SU-DHL-6 (cell line): Measurements from ENCODE around the gene CAPZA1.

Experiments used
- CTCF ChIP-seq: fragments of 200-600 bp; sonication (generic); IDR thresholded peaks from one replicate; pipeline ENCODE4 v1.5.1; 2017; ENCODE audit warnings: antibody characterized with exemption, mild to moderate bottlenecking, low read length, moderate library complexity; ENCODE audit not compliant: insufficient read depth, poor library complexity, severe bottlenecking
- EZH2phosphoT487 ChIP-seq: fragments of 200-600 bp; sonication (generic), shearing (Covaris generic); conservative IDR thresholded peaks from 2 replicates; pipeline ENCODE4 v1.6.1; 2018; ENCODE audit warnings: mild to moderate bottlenecking, antibody characterized with exemption, low read length, moderate library complexity, mixed read lengths

DNA sequence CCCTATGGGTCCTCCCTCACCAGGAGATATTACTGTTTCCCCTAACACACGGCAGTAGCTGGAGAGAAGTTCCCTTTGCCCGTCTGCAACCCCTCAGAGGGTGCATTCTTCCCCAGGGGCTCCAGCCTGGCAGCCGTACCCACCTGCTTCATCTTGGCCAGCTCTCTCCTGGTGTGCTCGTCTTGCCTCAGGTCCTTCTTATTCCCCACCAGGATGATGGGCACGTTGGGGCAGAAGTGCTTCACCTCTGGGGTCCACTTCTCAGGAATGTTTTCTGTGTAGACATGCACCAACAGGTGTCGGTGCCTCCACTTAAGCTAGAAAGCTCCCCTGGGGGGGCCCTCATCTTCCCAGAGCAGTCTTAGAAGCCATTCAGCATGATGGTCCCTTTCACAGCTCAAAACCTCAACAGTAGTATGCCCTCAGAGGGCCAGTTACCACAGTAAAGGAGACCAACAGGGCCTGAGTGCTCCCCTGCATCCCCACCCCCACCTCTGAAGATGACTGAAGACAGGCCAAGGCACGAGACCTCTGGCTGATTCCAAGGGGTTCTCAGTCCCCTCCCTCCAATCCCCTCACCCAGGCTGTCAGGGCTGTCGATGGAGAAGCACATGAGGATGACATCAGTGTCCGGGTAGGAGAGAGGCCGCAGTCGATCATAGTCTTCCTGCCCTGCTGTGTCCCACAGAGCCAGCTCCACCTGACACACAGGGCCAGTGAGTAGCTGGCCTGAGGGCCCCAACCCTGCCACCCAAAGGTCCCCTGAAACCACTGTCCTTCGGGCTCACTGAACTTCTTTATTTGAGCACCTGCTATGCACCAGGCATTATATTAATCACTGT is 83.0 kb downstream of the CAPZA1 start:
- TF ChIP-seq CTCF (no peak), EZH2phosphoT487 (no peak)
